D341Med (cell line): ENCODE data around the gene SPATA20.

Experiments
- DNase-seq: peaks from one replicate; pipeline ENCODE4 v3.0.0; 2012; ENCODE audit warnings: low spot score

Gene SPATA20

DNA sequence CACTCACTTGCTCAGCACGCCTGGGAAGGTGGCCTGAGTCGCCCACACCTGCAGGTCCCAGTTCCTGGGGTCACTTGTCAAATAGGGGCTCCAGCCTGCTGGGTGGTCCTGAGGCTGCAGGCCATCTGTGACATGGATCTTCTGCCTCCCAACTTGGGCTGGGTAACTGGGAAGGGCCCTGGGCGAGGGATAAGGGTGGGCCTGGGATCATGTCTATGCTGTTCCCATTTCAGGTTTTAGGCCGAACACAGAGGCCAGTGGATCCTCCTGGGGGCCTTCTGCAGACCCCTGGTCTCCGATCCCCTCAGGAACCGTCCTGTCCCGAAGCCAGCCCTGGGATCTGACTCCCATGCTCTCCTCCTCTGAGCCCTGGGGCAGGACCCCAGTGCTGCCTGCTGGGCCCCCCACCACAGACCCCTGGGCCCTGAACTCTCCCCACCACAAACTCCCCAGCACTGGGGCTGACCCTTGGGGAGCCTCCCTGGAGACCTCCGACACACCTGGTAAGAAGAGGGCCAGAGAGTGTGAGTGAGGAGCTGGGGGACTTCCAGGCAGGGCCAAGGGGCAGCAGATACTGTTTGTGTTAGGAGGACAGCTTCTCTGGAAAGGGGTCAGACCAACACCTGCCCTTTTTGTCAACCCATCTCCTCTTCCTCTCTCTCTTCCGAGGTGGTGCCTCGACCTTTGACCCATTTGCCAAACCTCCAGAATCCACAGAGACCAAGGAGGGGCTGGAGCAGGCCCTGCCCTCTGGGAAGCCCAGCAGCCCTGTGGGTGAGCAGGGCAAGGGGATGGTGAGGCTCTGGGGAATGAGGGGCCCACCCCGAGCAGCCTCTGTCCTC, 6.2 kb upstream of the SPATA20 start:
- no peak for DNase-seq

DNA sequence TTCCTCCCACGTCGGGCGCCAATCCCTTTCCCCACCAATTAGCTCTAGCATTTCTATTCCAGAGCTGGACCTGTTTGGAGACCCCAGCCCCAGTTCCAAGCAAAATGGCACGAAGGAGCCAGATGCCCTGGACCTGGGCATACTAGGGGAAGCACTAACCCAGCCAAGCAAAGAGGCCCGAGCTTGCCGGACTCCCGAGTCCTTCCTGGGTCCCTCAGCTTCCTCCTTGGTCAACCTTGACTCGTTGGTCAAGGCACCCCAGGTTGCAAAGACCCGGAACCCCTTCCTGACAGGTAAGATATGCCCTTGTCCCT, 5.6 kb upstream of the SPATA20 start:
- DNase-seq: no peak

DNA sequence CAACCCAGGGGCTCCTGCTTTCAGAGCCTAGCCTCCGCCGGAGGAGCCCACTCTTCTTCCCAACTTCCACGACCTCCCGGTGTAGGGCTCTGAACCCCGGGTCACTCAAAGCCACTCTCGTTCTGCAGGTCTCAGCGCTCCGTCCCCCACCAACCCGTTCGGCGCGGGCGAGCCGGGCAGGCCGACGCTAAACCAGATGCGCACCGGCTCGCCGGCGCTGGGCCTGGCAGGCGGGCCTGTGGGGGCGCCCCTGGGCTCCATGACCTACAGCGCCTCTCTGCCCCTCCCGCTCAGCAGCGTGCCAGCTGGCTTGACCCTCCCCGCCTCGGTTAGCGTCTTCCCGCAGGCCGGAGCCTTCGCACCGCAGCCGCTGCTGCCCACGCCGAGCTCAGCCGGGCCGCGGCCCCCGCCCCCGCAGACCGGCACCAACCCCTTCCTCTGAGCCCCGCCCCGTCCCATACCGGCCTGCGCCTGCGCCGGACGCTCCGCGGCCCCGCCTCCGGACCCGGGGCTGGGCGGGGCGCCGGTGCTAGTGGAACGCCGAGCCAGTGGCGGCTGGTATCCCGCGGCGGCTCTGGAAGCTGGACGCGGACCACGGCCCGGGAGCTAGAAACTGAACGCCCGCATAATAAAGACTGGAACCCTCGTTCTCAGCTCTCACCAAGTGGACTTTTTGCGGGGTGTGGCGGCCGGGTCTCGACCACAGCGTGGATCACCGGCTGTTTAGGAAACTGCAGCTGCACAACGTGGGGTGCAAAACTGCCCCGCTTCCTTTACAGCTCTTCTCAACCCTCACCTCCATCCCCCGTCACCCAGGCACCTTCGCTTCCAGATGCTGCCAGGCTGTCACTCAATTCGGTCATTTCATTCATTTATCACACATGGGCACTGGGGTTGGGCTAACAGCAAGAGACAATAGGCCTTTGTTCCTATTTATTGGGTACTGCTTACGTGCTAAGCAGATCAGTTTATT, 5.0 kb upstream of the SPATA20 start:
- DNase-seq: peak; percentile 100

DNA sequence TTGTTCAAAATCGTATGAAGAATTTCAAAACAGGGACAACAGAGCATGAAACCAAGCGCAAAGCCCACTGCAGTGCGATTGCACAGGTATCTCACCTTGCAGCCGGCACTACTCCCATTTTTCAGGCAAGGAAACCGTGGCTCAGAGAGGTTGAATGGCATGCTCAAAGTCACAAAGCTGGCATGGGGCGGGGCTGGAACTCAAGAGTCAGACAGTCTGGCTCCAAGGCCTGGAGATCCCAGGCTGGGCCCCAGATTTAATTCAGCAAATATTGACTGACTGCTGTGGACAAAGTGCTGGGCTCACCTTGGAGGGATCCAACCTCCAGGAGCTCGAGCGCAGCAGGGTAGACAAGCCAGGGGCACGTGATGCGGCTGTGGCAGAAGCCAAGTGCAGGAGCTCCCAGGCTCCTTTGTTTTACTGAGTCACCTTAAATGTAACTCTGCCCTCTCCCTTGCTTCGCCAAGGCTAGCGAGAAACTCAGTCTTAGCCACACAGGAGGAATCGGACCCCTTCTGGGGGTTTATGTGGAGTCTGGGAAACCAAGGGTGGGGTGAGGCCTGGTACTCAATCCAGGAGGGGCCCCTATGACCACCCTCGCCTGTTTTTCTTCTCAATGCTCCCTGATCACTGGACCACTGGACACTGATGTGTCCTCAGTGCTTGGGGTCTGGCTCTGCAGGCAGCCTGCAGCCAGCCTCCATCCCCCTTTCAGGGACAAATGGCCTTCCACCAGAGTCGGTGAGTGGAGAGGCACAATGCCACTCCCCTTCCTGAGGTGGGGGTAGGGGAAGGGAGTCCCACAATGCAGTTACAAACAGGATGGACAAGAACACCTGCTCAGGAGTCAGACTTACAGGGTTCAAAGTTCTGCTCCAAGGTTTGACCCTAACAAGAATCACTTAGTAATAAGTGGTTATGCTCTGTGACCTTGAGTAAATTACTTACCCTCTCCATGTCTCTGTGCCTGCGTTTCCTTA, 3.9 kb upstream of the SPATA20 start:
- no peak for DNase-seq

DNA sequence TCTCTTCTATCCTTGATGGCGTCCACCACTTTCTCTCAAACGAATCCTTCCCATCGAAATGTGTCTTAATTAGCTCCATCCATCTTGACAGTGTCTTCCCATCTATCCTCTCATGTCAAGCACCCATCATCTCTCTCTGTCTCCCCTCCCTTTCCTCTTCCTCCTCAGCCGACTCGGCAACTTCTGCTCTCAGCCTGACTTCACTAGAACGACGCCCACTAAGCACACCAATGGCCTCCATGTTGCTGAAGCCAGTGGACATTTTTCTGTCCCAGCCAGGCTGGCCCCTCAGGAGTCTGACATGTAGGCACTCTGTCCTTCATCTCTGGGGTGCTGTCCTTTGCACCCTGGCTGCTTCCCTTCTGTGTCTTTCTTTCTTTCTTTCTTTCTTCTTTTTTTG, 2.5 kb upstream of the SPATA20 start:
- no peak for DNase-seq

DNA sequence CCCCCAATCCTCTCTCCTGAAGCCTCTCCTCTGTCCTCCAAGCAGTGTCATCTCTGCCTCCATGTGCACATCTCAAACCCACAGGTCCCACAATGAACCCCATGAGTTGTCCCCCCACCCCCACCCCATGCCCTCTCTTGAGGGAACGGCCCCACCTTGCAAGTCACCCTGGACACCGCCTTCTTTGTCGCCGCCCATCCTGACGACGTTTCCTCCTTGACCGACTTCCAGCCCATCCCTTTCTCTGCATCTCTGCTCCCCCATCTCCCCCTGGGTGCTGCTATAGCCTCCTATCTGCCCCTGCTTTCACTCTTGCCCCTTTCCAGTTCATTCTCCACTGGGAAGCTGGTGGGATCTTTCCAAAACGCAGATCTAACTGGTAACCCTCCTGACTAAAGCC, 1.7 kb upstream of the SPATA20 start:
- DNase-seq: no peak

DNA sequence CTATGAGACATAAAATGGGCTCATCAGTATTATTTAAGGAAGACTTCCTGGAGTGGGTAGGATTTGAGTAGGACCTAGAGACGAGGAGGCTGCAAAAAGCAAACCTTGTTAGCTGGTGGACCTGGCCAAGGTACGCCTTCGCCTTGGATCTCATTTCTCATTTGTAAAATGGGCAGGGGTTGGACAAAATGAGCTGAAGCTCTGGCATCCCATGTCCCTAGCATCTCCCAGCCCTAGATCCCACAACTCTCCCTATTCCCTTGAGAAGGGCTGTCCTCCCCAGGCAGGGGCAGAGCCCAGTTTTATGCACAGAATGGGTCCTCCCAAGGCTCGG, 306 bp upstream of the SPATA20 start:
- no peak for DNase-seq

DNA sequence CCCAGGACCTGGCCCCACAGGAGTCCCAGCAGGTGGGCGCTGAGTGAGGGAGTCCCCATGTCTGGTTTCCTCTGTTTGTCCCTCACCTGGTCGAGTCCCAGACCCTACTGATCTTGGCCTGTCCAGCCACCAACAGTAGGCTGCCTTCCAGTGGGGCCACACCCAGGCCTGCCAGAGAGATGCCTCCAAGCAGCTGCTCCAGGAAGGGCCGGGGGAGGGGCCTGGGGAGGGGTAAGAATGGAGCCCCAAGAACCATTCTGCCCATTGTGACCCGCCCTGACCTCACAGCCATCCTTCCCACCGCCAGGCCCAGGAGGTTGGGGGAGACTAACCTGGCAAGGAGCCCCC, 736 bp downstream of the SPATA20 start:
- no peak for DNase-seq

DNA sequence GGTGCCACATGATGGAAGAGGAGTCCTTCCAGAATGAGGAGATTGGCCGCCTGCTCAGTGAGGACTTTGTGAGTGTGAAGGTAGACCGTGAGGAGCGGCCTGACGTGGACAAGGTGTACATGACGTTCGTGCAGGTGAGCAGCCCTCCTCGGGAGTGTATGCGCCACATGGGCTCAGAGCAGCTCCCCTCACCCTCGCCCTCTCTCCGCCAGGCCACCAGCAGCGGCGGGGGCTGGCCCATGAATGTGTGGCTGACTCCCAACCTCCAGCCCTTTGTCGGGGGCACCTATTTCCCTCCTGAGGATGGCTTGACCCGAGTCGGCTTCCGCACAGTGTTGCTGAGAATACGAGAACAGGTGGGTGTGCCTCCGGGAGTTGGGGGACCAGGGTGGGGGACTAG, 1.9 kb downstream of the SPATA20 start:
- no peak for DNase-seq

DNA sequence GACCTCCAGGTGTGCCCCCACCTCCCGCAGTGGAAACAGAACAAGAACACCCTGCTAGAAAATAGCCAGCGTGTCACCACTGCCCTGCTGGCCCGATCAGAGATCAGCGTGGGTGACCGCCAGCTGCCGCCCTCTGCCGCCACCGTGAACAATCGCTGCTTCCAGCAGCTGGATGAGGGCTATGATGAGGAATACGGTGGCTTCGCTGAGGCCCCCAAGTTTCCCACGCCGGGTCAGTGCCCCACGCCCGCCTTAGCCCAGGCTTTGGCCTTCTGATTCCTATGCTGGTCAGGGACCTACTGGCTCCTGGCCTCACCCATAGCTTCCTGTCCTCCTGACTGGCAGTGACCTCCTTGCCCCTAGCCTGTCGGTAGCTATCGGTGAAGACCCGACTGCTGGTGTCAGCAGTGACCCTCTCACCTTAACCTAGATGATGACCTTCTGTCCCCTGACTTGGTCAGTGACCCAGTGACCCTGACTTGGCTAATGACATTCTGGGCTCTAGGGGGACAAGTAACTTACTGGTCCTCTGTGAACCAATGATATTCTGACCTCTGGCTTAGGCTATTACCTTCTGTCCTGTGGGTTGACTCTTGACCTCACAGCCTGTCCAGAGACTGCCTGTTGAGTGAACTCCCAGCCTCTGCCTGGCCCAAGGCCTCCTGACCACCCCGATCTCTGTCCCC, 2.4 kb downstream of the SPATA20 start:
- DNase-seq: no peak

DNA sequence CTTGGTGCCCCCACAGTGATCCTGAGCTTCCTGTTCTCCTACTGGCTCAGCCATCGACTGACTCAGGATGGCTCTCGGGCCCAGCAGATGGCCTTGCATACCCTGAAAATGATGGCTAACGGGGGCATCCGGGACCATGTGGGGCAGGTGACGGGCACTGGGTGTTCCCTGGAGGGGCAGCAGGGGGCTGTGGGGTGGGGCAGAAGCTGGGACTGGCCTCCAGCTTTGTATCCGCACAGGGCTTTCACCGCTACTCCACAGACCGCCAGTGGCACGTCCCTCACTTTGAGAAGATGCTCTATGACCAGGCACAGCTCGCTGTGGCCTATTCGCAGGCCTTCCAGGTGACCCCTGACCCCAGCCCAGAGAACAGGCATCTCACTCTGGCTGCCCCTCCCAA, 3.0 kb downstream of the SPATA20 start:
- DNase-seq: no peak

DNA sequence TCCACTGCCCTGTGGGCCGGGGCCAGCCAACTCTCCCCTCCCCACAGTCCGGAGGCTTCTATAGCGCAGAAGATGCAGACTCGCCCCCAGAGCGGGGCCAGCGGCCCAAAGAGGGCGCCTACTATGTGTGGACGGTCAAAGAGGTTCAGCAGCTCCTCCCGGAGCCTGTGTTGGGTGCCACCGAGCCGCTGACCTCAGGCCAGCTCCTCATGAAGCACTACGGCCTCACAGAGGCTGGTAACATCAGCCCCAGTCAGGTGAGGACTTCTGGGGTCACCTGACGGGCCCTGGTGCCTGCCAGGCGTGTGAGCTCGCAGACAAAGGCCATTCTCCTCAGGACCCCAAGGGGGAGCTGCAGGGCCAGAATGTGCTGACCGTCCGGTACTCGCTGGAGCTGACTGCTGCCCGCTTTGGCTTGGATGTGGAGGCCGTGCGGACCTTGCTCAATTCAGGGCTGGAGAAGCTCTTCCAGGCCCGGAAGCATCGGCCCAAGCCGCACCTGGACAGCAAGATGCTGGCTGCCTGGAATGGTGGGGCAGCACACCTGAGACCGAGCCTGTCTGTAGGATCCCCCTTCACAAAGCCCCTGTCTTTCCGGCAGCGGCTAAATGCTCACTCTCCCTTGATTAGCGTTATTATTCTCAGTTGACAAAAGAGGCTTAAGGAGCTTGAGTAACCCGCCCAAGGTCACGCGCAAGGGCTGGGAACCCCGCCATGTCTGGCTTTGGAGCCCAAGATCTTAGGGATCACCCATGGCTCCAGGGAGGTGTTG, 3.9 kb downstream of the SPATA20 start:
- DNase-seq: peak; percentile 89

DNA sequence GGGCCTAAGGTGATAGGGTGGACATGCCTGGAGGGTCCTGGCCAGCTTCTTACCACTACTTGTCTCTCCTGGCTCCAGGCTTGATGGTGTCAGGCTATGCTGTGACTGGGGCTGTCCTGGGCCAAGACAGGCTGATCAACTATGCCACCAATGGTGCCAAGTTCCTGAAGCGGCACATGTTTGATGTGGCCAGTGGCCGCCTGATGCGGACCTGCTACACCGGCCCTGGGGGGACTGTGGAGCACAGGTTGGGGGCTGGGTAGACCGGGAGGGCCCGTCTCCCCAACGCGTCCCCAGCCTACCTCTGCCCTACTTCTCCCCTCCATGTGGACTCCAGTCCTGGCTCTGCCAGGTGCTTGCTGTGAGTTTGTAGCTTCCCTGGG, 4.5 kb downstream of the SPATA20 start:
- DNase-seq: no peak

DNA sequence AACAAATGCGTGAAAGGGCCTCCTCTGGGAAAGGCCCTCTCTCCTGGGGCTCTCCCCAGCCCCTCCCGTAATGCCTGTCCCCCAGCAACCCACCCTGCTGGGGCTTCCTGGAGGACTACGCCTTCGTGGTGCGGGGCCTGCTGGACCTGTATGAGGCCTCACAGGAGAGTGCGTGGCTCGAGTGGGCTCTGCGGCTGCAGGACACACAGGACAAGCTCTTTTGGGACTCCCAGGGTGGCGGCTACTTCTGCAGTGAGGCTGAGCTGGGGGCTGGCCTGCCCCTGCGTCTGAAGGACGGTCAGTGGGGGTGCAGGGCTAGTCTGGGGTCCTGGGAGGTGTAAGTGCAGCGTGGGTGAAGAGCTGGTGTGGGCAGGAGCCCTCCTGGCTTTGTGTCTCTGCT, 4.9 kb downstream of the SPATA20 start:
- no peak for DNase-seq

DNA sequence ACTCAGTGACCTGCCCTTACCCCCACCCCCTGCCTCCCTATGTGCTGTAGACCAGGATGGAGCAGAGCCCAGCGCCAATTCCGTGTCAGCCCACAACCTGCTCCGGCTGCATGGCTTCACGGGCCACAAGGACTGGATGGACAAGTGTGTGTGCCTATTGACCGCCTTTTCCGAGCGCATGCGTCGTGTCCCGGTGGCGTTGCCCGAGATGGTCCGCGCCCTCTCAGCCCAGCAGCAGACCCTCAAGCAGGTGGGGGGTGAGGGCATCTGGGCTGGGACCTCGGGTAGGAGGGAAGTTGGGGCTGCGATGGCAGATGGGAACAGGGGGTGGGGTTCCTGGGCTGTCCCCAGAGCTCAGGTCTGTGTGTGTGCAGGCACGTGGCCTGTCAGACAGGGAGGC, 7.2 kb downstream of the SPATA20 start:
- DNase-seq: no peak

DNA sequence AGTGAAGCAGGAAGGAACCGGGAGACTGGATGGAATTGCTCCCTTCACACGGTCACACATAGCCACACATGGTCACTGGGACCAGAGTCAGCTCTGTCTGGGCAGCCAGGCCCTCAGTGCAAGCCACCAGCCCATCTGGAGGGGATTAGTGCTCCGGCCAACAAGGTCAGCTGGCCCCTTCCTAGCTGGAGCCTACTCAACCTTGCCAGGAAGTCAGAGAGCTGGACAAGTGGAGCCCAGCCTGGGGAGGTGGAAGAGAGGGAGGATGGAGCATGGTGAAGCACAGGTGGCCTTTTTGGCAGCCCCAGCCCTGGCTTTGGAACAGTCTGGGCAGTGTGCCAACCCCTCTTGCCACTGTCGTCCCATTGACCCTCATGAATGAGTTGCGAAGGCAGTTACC, 9.8 kb downstream of the SPATA20 start:
- no peak for DNase-seq

DNA sequence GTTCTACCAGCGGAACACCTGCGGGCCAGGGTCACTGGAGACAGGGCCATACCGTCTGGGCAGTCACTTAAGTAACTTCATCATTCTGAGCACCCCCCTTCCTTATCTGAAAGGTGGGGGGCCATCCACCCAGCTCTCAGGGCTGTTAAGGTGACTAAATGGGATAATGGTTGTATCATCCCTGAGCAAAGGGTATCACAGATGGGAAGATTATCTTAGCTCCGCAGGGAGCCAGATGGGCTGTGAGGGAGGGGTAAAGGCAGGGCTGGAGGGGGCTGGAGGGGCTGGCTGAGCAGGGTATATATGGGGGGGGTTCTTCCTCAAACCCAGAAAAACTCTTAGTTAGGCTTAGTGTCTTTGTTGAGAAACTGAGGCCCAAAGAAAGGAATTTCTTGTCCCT, 10.7 kb downstream of the SPATA20 start:
- DNase-seq: peak; percentile 85

DNA sequence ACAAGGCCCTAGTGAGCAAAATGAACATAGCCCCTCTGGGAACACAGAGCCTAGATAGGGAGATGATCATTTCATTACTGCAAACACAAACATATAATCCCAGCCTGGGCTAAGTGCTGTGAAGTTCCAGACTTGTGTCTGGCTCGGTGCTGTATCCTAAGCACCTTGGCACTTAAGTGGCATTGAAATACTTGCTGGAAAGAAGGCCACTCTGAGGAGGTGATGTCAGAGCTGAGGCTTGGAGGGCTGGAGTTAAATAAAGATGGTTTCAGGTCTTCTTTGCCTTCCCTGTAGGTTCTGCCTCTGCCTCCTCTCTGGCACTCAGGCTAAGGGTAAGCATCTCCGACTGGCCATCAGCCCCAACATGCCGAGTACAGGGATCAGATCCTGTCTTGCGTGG, 11.1 kb downstream of the SPATA20 start:
- no peak for DNase-seq

DNA sequence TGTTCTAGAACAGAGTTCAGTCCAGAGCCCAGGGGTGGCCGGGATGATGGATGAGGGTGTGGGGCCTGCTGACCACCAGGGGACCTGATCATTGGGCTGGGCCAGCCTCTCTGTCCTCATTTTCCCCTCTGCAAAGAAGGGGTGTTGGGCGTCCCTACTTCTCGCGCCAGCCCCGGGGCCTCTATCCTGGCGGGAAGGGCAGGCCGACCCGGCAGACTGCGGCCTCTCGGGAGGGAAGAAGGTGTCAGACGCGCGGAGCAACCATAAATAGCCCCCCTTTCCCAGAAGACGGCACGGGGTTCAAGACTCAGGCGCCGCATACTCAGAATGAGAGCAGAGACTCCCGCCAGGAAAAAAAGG, 11.6 kb downstream of the SPATA20 start:
- DNase-seq: no peak

DNA sequence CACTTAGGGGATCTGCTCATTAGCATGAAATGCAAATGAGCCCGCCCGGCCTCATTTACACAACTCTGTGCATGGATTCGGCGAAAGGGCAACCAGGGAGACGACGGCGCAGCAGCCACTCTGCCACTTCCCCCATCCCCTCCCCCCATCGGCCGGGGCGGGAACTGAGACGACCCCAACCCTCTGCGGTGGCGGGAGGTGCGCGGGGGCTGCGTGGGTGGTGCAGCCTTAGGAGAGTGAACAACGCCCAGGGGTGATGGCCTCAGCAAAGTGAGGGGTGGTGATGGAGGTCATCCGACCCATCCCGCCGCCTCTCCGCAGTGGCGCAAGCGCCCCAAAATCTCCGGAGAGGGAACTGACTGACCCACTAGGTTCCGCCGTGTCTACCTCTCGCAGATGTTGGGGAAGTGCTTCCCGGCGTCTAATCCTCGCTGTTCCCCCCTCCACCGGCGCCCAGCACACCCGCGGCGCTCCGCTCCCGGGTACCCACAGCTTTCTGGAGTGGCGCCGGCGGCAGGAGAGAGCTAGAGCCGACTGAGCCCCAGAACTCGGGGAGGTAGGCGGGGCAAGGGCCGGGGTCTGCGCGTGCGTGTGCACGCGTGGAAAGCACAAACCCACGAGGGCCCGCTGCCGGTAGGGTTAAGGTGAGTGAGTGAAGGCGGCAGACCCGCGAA, 12.1 kb downstream of the SPATA20 start:
- DNase-seq: peak; percentile 84
